WERI-Rb-1 (cell line): ENCODE measurements around the gene TCP11.
A peak's percentile ranks its signal among the peaks of the same experiment; 100 is the strongest.

Source experiments
- DNase-seq: peaks from one replicate; pipeline ENCODE4 v3.0.0-alpha.2; 2020
- H3K27ac ChIP-seq: fragments of 250-450 bp; sonication (Bioruptor Pico); 2 replicates; pipeline ENCODE4 v1.5.1; 2020; ENCODE audit warnings: mild to moderate bottlenecking, moderate library complexity
- H3K27me3 ChIP-seq: fragments of 250-450 bp; sonication (Bioruptor Pico); 2 replicates; pipeline ENCODE4 v1.5.1; 2021; ENCODE audit warnings: mild to moderate bottlenecking, low read depth, moderate library complexity; ENCODE audit not compliant: insufficient read depth, severe bottlenecking
- H3K36me3 ChIP-seq: fragments of 250-450 bp; sonication (Bioruptor Pico); 2 replicates; pipeline ENCODE4 v1.5.1; 2020; ENCODE audit warnings: mild to moderate bottlenecking, moderate library complexity
- H3K4me3 ChIP-seq: 2 replicates; pipeline ENCODE4 v1.5.1; 2011; ENCODE audit warnings: low read depth, mild to moderate bottlenecking, control low read depth, low read length
- H3K9me3 ChIP-seq: fragments of 250-450 bp; sonication (Bioruptor Pico); 2 replicates; pipeline ENCODE4 v1.5.1; 2021; ENCODE audit warnings: mild to moderate bottlenecking, moderate library complexity; ENCODE audit not compliant: severe bottlenecking
- CTCF ChIP-seq: IDR thresholded peaks from 2 replicates; pipeline ENCODE4 v1.5.1; 2011; ENCODE audit warnings: low read depth, mild to moderate bottlenecking, control low read depth, inconsistent platforms, low read length

TCP11 gene

GRCh38 chr6:35179901-35180535 lies 38.9 kb upstream of the TCP11 start:
- DNase-seq: no peak
- Histone ChIP-seq H3K9me3 (no peaks in the 10 kb centered on the region), H3K27ac (no peak overlapping the region), H3K27me3 (no peaks in the 10 kb centered on the region), H3K36me3 (no peaks in the 10 kb centered on the region), H3K4me3 (no peak overlapping the region)
- TF ChIP-seq CTCF: no peak

DNA sequence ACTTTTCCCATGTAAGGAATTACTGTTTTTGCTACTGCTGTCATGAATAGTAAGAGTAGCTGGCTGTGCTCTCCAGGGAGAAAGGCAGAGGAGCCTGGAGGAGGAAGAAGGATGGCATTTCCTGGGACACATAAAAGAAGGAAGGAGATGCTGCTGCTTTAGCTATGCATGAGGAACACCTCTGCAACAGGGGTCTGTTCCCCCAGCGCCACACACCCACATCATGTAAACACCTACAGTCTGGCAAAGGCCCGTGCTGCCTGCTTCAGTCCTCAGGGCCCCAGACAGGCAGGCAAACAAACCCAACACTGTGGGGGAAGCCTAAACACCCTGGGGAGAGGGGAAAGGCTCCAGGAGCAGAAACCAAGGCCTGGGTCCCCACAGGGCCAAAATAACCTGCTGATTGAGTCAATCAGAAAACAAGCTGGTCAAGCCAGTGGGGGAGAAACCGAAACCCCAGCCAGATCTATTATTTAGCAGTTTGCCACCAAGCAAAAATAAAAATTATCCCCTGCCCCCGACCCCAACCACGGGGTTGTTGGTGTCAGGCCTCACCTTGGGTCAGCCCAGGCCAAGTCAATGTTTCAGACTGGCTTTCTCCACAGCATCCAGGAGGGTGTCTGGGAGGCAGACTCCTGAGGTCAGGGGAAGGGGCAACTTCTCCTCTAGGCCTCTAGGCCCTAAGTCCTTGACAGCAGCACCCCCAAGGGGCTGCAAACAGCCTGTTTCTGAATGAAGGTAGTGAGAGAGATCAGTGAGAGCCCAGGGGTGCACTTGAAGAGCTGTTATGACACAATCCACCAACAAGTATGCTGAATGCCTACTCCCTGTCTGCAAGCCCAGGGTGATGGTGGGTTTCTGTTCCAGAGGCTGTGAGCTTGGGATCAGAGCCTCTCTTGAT lies 38.0 kb upstream of the TCP11 start:
- no peaks in the 10 kb centered on the region for H3K27me3 ChIP-seq
- no peaks in the 10 kb centered on the region for H3K36me3 ChIP-seq
- TF ChIP-seq CTCF: peak; percentile 47
- no peak overlapping the region for H3K27ac ChIP-seq
- H3K9me3 ChIP-seq: no peaks in the 10 kb centered on the region
- DNase-seq: no peak
- H3K4me3 ChIP-seq: no peak overlapping the region

DNA sequence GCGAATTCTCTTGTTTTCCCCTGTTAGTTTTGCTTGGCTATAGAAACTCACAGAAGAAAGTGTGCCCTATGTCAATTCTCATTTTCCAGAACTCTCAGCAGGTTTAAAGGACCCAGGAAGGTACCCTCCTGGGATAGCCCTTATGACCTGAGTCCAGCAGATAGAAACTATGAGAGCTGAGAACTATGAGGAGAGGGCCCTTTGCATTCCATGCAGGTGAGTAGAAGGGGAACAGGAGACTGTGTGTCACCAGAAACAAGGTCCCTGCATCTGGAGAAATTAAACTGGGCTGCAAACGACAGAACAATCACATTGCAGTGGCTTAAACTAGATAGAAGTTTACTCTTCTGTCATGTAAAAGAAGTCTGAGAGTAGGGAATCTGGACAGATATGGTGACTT lies 36.9 kb upstream of the TCP11 start:
- Histone ChIP-seq H3K4me3 (no peak overlapping the region), H3K27ac (no peak overlapping the region), H3K9me3 (no peaks in the 10 kb centered on the region), H3K27me3 (no peaks in the 10 kb centered on the region), H3K36me3 (no peaks in the 10 kb centered on the region)
- TF ChIP-seq CTCF: no peak
- DNase-seq: no peak

DNA sequence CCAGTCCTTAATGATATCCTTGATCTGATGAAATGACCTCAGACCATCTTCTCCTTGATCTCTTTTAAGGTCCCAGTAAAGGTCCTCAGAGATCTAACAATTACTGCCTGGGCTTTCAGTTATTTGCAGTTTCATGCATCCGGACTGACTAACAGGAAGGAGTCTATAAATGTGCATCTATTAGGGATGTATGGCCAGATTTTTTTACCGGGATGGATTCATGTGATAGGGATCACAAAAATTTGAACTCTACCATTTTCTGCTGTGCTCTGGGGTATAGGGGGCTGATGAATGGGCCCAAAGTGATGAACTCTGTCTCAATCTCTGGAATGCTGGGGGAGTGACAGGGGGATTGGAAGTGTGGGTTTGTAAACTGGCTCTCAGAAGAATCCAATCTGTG lies 36.5 kb upstream of the TCP11 start:
- TF ChIP-seq CTCF: no peak
- H3K27ac ChIP-seq: no peak overlapping the region
- no peak overlapping the region for H3K4me3 ChIP-seq
- H3K27me3 ChIP-seq: no peaks in the 10 kb centered on the region
- no peaks in the 10 kb centered on the region for H3K36me3 ChIP-seq
- H3K9me3 ChIP-seq: no peaks in the 10 kb centered on the region
- DNase-seq: no peak

DNA sequence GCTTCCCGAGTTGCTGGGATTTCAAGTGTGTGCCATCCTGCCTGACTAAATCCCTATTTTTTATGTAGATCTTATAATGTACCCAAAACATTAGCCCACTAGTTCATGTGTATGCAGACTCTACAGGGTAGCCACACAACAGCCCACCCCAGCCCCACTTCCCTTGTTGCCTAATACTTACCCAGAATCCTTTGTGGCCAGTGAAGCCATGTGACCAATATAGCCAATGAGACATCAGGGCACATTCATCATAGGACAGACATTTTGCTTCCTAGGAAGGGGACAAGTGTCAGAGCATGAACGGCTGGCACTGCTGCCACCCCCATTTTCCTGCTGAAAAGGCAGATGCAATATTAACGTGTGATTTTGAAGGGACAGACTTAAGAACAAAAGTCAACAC lies 36.0 kb upstream of the TCP11 start:
- Histone ChIP-seq H3K27me3 (no peaks in the 10 kb centered on the region), H3K27ac (no peak overlapping the region), H3K36me3 (no peaks in the 10 kb centered on the region), H3K9me3 (no peaks in the 10 kb centered on the region), H3K4me3 (no peak overlapping the region)
- DNase-seq: no peak
- TF ChIP-seq CTCF: no peak
